HG02852 (cell line): ENCODE data around the gene TBRG4.
"Not testable (repeated sequence)": the region's sequence is repeated elsewhere in the genome, so short reads cannot be mapped to it uniquely, and the experiment has no call there.

Source experiments
- ATAC-seq: cut with Tn5 transposase; IDR thresholded peaks from one replicate; pipeline ENCODE4 v1.9.1; 2021; ENCODE audit warnings: mild to moderate bottlenecking, moderate library complexity; ENCODE audit not compliant: unreplicated experiment

The TBRG4 gene

GRCh38 chr7:45118889-45119331 lies 7.4 kb upstream of the TBRG4 start:
- ATAC-seq: no peak

DNA sequence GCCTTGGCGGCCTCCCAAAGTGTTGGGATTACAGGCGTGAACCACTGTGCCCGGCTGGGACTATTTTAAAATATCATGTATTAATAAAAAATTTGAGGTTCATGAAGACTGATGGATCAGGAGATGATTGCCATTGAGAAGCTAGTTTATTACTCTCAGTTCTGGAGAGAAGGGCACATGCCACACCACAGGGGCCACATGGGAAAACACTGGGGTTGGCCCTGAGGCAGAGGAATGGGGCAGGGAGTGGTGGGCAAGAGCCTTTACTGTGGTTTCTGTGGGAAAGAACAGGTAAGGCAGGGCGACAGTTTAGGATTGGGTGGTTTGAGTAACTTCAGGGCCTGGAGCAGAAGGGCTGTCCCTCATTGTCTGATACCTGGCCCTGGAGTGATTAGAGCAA lies 6.8 kb upstream of the TBRG4 start:
- no peak for ATAC-seq

DNA sequence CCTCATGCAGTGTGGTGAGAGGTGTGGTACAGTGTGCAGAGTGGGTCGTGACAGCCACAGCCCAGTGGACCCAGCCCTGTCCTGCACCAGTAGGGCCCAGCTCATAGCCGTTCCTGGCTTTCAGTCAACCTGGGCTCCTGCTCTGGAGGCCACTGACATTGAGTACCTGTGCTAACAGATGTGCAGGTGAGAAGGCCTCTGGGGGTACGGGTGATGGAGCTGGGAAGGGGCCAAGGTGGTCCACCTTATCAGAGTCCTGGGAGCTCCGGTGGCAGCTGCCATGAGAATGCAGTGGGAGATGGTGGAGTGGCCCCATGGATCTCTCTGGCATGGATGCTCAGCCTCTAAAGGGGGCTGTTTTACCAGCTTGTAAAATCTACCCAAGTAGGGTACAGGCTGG lies 6.1 kb upstream of the TBRG4 start:
- no peak for ATAC-seq

- no peak for ATAC-seq
Measured at GRCh38 chr7:45116048-45116447, 4.6 kb upstream of the TBRG4 start.

DNA sequence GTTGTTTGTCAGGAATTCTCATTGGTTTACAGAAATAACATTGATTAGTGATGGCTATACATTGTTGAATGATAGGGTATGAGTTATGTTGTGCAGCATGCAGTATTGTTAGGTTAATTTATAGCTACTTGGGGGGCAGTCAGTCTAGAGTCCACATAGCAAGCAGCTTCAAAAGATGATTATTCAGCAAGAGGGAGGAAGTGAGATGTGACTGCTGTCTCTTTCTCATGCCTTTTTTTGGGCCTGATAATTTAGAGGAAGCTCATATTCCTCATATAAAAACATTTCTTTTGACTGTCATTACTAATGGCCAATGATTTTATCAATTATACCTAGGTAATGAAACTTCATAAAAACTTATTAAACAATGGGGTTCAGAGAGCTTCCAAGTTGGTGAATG lies 3.4 kb upstream of the TBRG4 start:
- no peak for ATAC-seq

GRCh38 chr7:45114257-45114656 lies 2.8 kb upstream of the TBRG4 start:
- not testable (repeated sequence) for ATAC-seq

DNA sequence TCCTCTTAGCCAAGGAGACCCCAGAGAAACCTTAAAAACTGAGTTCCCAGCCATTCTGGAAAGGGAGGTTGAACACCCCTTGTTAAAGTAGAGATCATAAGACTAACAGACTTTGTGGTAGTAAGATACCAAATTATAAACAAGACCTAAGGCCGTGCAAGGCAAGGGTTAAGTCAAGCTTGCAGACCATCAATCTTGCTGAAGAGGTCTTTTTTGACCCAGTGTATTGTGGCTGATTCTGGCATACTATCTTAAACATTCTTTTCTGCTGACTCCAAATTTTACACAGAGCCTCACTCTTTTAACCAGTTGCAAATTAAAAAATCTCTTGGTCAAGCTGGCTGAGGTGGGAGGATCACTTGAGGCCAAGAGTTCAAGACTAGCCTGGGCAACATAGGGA lies 1.2 kb upstream of the TBRG4 start:
- ATAC-seq: no peak

DNA sequence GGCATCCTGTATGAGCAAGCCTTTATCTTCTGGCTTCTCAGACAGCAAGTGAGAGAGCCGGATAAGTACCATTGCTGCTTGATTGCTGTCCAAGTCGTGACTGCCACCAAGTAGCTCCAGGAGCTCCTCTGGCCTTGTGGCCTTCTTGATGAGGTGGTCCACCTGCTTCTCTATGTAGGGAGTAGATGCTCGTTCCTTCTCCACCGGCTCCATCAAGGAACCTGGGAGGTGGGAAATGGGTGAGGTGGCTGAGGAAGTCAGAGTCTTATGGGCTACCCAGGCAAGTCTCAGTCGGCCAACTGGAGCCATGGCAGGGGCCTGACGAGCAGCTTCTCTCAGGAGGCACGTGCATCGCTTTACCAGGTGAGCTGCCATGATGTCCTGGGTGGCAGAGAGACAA lies 2.6 kb downstream of the TBRG4 start:
- no peak for ATAC-seq

- no peak for ATAC-seq
Measured at GRCh38 chr7:45107356-45107755, 4.1 kb downstream of the TBRG4 start.

DNA sequence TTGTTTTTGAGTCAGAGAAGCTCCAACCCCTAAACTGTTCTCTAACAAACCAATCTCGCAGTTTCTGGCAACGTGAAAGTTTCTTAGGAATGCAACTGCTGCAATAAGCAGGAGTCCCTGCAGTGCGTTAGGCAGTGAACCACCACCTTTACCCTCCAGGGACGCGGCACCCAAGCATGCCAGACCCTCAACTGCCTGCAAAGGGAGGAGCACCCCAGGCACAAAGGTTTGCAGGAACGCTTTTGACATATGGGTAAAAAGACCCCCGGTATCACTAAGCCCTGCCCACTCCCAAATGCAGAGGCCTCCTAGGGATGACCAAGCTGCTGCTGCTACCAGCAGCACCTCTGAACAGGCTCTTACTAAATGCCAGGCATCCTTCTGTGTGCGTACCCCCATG lies 4.7 kb downstream of the TBRG4 start:
- ATAC-seq: no peak

DNA sequence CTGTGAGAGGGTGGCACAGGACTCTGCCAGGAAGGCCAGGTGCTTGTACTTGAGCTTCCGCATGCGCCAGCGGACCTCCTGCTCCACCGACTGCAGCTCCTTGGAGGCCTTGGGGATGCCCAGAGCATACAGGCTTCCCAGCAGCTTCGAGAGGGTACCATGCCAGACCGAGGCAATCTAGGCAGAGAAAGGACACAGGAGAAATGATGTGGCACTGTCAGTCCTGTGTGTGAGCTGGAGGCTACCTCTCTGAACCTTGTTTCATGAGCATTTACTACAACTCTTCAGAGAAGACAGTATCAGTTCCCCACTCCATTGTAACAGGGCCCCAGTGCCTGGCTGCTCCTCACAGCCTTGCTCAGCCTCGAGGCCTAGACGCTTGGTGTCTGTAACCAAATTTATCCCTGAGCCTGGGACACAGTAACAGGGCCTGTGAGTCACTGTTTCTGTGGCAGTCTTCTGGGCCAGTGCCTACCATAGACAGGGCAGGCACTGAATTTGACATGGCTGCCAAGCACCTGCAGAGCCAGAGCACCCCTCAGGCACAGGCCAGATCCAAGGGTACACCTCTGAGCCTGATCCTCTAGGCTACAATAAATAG lies 5.8 kb downstream of the TBRG4 start:
- ATAC-seq: no peak

DNA sequence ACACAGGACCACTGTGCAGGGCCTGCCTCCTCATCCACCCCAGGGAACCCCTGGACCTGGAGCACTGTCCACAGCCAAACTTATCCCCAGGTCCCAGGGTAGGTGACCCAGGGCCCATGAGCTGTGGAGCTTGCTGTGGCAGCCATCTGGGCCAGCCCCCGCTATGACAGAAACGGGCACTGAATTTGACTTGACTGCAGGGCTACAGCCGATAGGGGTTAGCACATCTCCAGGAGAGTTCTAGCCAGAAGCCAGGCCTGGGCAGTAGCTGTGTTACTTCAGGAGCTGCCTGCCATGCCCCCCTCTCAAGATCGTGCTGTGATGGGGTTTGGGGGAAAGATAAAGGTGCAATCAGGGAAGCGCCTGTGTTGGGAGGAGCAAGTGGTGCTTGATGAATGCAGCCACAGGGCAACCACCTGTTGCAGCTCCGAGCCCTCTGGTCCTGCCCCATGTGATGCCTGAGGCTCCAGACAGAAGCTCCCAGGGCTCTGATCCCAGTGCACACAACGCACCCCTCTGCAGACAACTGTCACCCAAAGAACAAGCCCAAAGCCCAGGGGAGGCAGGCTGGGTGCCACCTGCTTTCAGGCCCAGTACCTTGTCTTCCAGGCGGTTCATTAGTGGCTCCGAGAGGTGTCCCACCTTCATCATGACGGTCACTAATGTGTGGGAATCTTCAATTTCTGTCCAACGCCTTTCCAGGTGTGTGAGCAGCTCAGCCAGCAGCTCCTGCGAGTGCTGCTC lies 6.5 kb downstream of the TBRG4 start:
- ATAC-seq: no peak

- ATAC-seq: no peak
Measured at GRCh38 chr7:45103958-45104843, 7.3 kb downstream of the TBRG4 start.

GRCh38 chr7:45102785-45103712 lies 8.4 kb downstream of the TBRG4 start:
- no peak for ATAC-seq

- no peak for ATAC-seq
Measured at GRCh38 chr7:45101748-45102147, 9.7 kb downstream of the TBRG4 start.

- ATAC-seq: no peak
Measured at GRCh38 chr7:45100761-45101480, 10.6 kb downstream of the TBRG4 start.

GRCh38 chr7:45099891-45100760 lies 11.4 kb downstream of the TBRG4 start:
- ATAC-seq: no peak

DNA sequence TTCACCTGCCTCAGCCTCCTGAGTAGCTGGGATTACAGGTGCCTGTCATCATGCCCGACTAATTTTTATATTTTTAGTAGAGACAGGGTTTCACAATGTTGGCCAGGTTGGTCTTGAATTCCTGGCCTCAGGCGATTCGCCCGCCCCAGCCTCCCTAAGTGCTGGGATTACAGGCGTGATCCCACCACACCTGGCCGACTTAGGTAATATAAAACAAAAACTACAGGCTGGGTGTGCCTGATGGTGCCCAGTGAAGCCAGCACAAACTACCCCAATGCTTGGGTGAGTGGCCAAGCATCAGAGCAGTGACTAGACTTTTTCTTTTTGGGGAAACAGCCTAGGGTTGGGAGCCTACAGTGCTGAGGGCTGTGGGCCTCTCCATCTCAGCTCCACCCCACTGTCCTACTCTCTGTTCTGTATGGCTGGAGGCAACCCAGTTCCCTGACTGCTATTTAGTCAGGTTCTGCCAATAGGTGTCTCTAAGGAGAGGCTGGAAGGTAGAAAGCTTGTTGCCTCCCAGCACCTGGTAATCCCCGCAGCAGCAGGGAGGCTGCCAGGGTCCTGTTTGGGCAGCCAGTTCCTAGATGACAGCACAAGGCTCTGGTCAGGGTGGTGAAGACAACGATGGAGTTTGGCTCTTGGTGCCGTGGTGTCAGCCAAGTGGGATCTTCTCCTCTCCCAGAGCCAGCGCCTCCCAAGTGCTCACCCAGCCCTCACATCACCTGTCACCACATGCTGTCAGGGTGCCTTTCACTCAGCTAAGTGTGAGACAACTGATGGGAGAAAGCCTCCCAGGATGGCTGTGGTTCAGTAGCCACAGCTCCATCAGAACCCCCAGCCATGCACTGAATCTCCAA lies 12.3 kb downstream of the TBRG4 start:
- ATAC-seq: no peak
